ENCODE measurements around the gene PTPRM. TPM values are rescaled to one million over a fixed set of nuclear protein-coding genes. Genes with fewer than 3 reads are reported as not detected.

Gene PTPRM
- polyA plus RNA-seq, 3 donors, result 0.04 to 2.1 (median 0.66) TPM

GRCh38 chr18:7548221-7548620 is 18.9 kb upstream of the PTPRM start:
- Mint-ChIP-seq H3K27ac (no peak overlapping the region), H3K4me3 (no peak overlapping the region), H3K36me3 (no peaks in the 10 kb centered on the region), H3K4me1 (no peaks in the 10 kb centered on the region), H3K9me3 (peaks cover 0 to 12% (median 0%) of the 10 kb centered on the region in 7 donors), H3K27me3 (ENCODE audit: low read depth in 3 of 3) (peaks cover 0 to 4% (median 2%) of the 10 kb centered on the region in 3 donors)
- no peak overlapping the region for H3K4me2 ChIP-seq (replicated peaks; ENCODE audit: extremely low read depth, low read length, poor library complexity, severe bottlenecking)
- intact Hi-C loops (cut with micrococcal nuclease), result no loop called here
- H3K9ac ChIP-seq (ENCODE audit: insufficient read depth, low read length, poor library complexity, severe bottlenecking), result no peak overlapping the region
- H3K4me1 ChIP-seq (ENCODE audit: control insufficient read depth in 1 of 2, insufficient read depth in 2 of 2, low read length in 2 of 2), result no peaks in the 10 kb centered on the region
- H2AFZ ChIP-seq (ENCODE audit: insufficient read depth, low read depth, low read length, poor library complexity, severe bottlenecking), result no peak overlapping the region
- DNase-seq, result no peak
- no peak overlapping the region for H3K4me3 ChIP-seq (replicated peaks in 1 of 3; ENCODE audit: low read depth in 2 of 3, low read length in 3 of 3)
- no peaks in the 10 kb centered on the region for H3K27me3 ChIP-seq (ENCODE audit: control insufficient read depth in 2 of 2, insufficient read depth in 2 of 2, low read length in 2 of 2)
- H3K36me3 ChIP-seq (replicated peaks in 1 of 2; ENCODE audit: control insufficient read depth in 1 of 2, insufficient read depth in 2 of 2, low read length in 2 of 2), result no peaks in the 10 kb centered on the region
- TF ChIP-seq CTCF (IDR thresholded peaks at IDR 0.05), result no peak
- no peaks in the 10 kb centered on the region for H3K9me3 ChIP-seq (replicated peaks in 1 of 2; ENCODE audit: control insufficient read depth in 1 of 2, insufficient read depth in 1 of 2, low read length in 2 of 2)
- WGBS (ENCODE audit: insufficient coverage), result 90% methylated on average over 9 of the region's 11 CpGs
- no peaks in the 10 kb centered on the region for H4K20me1 ChIP-seq (ENCODE audit: insufficient read depth, low read length)
- no peaks in the 10 kb centered on the region for H3K79me2 ChIP-seq (ENCODE audit: insufficient read depth, low read length)
- no peak overlapping the region for H3K27ac ChIP-seq (ENCODE audit: low read depth in 1 of 2, low read length in 2 of 2)

DNA sequence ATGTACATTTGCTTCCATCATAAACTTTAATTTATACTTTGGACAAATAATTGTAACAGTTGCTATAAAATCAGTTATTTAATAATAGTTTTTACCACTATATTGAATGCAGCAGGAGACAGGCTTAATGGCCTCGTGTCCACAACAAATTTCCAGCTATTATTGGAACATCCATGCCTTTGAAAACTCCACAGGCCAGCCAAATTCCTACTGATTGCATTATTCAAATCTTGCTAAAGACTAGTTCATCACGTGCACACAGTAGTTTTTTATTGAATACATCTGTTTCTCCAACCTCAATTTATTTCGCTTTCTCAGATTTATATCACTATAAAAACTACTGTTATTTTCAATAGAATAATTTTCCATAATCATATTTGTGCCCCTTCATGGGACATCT is 18.4 kb upstream of the PTPRM start:
- H3K4me3 ChIP-seq (replicated peaks in 1 of 3; ENCODE audit: low read depth in 2 of 3, low read length in 3 of 3), result no peak overlapping the region
- H2AFZ ChIP-seq (ENCODE audit: insufficient read depth, low read depth, low read length, poor library complexity, severe bottlenecking), result no peak overlapping the region
- no peaks in the 10 kb centered on the region for H3K9me3 ChIP-seq (replicated peaks in 1 of 2; ENCODE audit: control insufficient read depth in 1 of 2, insufficient read depth in 1 of 2, low read length in 2 of 2)
- H3K4me3 Mint-ChIP-seq, result no peak overlapping the region
- no peaks in the 10 kb centered on the region for H3K36me3 ChIP-seq (replicated peaks in 1 of 2; ENCODE audit: control insufficient read depth in 1 of 2, insufficient read depth in 2 of 2, low read length in 2 of 2)
- H3K4me1 Mint-ChIP-seq, result no peaks in the 10 kb centered on the region
- H3K9ac ChIP-seq (ENCODE audit: insufficient read depth, low read length, poor library complexity, severe bottlenecking), result no peak overlapping the region
- intact Hi-C loops (cut with micrococcal nuclease), result no loop called here
- no peaks in the 10 kb centered on the region for H4K20me1 ChIP-seq (ENCODE audit: insufficient read depth, low read length)
- H3K4me2 ChIP-seq (replicated peaks; ENCODE audit: extremely low read depth, low read length, poor library complexity, severe bottlenecking), result no peak overlapping the region
- 80% methylated on average over 1 of the region's 3 CpGs for WGBS (ENCODE audit: insufficient coverage)
- no peak overlapping the region for H3K27ac ChIP-seq (ENCODE audit: low read depth in 1 of 2, low read length in 2 of 2)
- peaks cover 0 to 4% (median 2%) of the 10 kb centered on the region in 3 donors for H3K27me3 Mint-ChIP-seq (ENCODE audit: low read depth in 3 of 3)
- H3K79me2 ChIP-seq (ENCODE audit: insufficient read depth, low read length), result no peaks in the 10 kb centered on the region
- no peak for TF ChIP-seq CTCF (IDR thresholded peaks at IDR 0.05)
- H3K36me3 Mint-ChIP-seq, result no peaks in the 10 kb centered on the region
- no peak for DNase-seq
- no peaks in the 10 kb centered on the region for H3K27me3 ChIP-seq (ENCODE audit: control insufficient read depth in 2 of 2, insufficient read depth in 2 of 2, low read length in 2 of 2)
- no peaks in the 10 kb centered on the region for H3K4me1 ChIP-seq (ENCODE audit: control insufficient read depth in 1 of 2, insufficient read depth in 2 of 2, low read length in 2 of 2)
- no peak overlapping the region for H3K27ac Mint-ChIP-seq
- H3K9me3 Mint-ChIP-seq, result peaks cover 0 to 12% (median 0%) of the 10 kb centered on the region in 7 donors
